Trophoblast cell (in vitro differentiated cells and primary cell): ENCODE measurements around the gene CACNB2.

Experiments used
- DNase-seq, 2 donors: peaks; one replicate each; pipeline ENCODE4 v3.0.0-alpha.2; 2016
- H2AFZ ChIP-seq: 2 replicates; pipeline ENCODE4 v1.6.1; 2013; ENCODE audit warnings: low read length, moderate library complexity, mild to moderate bottlenecking; ENCODE audit not compliant: insufficient read depth, poor library complexity
- H2AK5ac ChIP-seq: 2 replicates; pipeline ENCODE4 v1.6.1; 2013; ENCODE audit warnings: mild to moderate bottlenecking, low read length
- H2BK120ac ChIP-seq: 2 replicates; pipeline ENCODE4 v1.6.1; 2013; ENCODE audit warnings: low read length, mild to moderate bottlenecking, moderate library complexity; ENCODE audit not compliant: insufficient read depth, poor library complexity
- H2BK12ac ChIP-seq: 2 replicates; pipeline ENCODE4 v1.6.1; 2013; ENCODE audit warnings: mild to moderate bottlenecking, low read length, moderate library complexity
- H2BK5ac ChIP-seq: 2 replicates; pipeline ENCODE4 v1.6.1; 2013; ENCODE audit warnings: low read length, low read depth, moderate library complexity, mild to moderate bottlenecking; ENCODE audit not compliant: poor library complexity
- H3K14ac ChIP-seq: 2 replicates; pipeline ENCODE4 v1.6.1; 2013; ENCODE audit warnings: mild to moderate bottlenecking, low read length
- H3K18ac ChIP-seq: 2 replicates; pipeline ENCODE4 v1.6.1; 2013; ENCODE audit warnings: mild to moderate bottlenecking, low read length
- H3K23ac ChIP-seq: 2 replicates; pipeline ENCODE4 v1.6.1; 2013; ENCODE audit warnings: low read length
- H3K27ac ChIP-seq: 2 replicates; pipeline ENCODE4 v1.5.1; 2013; ENCODE audit warnings: low read depth, mild to moderate bottlenecking, inconsistent platforms, low read length, moderate library complexity
- H3K27me3 ChIP-seq: 2 replicates; pipeline ENCODE4 v1.6.1; 2013; ENCODE audit warnings: inconsistent platforms, mild to moderate bottlenecking, low read length, moderate library complexity; ENCODE audit not compliant: insufficient read depth
- H3K36me3 ChIP-seq, 2 experiments: 1 replicate in 1 of 2; 2 replicates in 1 of 2; pipeline ENCODE4 v1.6.1; 2013; ENCODE audit warnings: low read length in 2 of 2, mild to moderate bottlenecking in 2 of 2, moderate library complexity in 1 of 2; ENCODE audit not compliant: insufficient read depth in 2 of 2, control insufficient read depth in 1 of 2
- H3K4ac ChIP-seq: 2 replicates; pipeline ENCODE4 v1.6.1; 2013; ENCODE audit warnings: low read depth, mild to moderate bottlenecking, low read length, moderate library complexity
- H3K4me1 ChIP-seq, 2 experiments: 1 replicate in 1 of 2; 2 replicates in 1 of 2; pipeline ENCODE4 v1.6.1; 2013; ENCODE audit warnings: low read length in 2 of 2, mild to moderate bottlenecking in 2 of 2, moderate library complexity in 1 of 2; ENCODE audit not compliant: insufficient read depth in 2 of 2, control insufficient read depth in 1 of 2
- H3K4me2 ChIP-seq: 2 replicates; pipeline ENCODE4 v1.6.1; 2013; ENCODE audit warnings: inconsistent platforms, mild to moderate bottlenecking, low read length, moderate library complexity
- H3K4me3 ChIP-seq: 2 replicates; pipeline ENCODE4 v1.5.1; 2013; ENCODE audit warnings: mild to moderate bottlenecking, low read depth, low read length, inconsistent platforms
- H3K79me1 ChIP-seq: one replicate; pipeline ENCODE4 v1.6.1; 2013; ENCODE audit warnings: low read length
- H3K79me2 ChIP-seq: 2 replicates; pipeline ENCODE4 v1.6.1; 2013; ENCODE audit warnings: low read length, mild to moderate bottlenecking; ENCODE audit not compliant: control insufficient read depth, insufficient read depth, poor library complexity
- H3K9ac ChIP-seq: 2 replicates; pipeline ENCODE4 v1.6.1; 2013; ENCODE audit warnings: mild to moderate bottlenecking, low read length
- H3K9me3 ChIP-seq: 2 replicates; pipeline ENCODE4 v1.6.1; 2013; ENCODE audit warnings: low read depth, mild to moderate bottlenecking, control low read depth, inconsistent platforms, low read length; ENCODE audit not compliant: insufficient read depth
- H4K12ac ChIP-seq: 2 replicates; pipeline ENCODE4 v1.6.1; 2013; ENCODE audit warnings: low read depth, mild to moderate bottlenecking, low read length, moderate library complexity
- H4K8ac ChIP-seq: 2 replicates; pipeline ENCODE4 v1.6.1; 2013; ENCODE audit warnings: low read depth, mild to moderate bottlenecking, low read length, moderate library complexity
- H4K91ac ChIP-seq: one replicate; pipeline ENCODE4 v1.6.1; 2013; ENCODE audit warnings: low read depth, mild to moderate bottlenecking, low read length, moderate library complexity
- WGBS: extraction: QIAGEN DNeasy Blood & Tissue Kit; methylation state at CpG from one replicate; pipeline ENCODE4 v1.1.7; 2013; ENCODE audit warnings: missing lambda C conversion rate; ENCODE audit not compliant: insufficient read length, insufficient coverage; ENCODE audit errors: extremely low coverage; 5-methylcytosine and 5-hydroxymethylcytosine counted together

The CACNB2 gene

GRCh38 chr10:18571780-18572179 is 431.6 kb downstream of the CACNB2 start:
- H2AFZ ChIP-seq, result no peak overlapping the region
- no peaks in the 10 kb centered on the region for H3K27me3 ChIP-seq
- H3K4me2 ChIP-seq, result no peak overlapping the region
- no peak overlapping the region for H2AK5ac ChIP-seq
- H3K79me2 ChIP-seq, result no peaks in the 10 kb centered on the region
- H3K9ac ChIP-seq, result no peak overlapping the region
- H3K14ac ChIP-seq, result no peak overlapping the region
- H3K18ac ChIP-seq, result no peak overlapping the region
- H3K36me3 ChIP-seq, result peaks cover 0 to 3% of the 10 kb centered on the region in 2 experiments
- H4K12ac ChIP-seq, result no peak overlapping the region
- DNase-seq, result no peak
- H3K27ac ChIP-seq, result no peak overlapping the region
- no peak overlapping the region for H4K91ac ChIP-seq
- peaks cover 1% of the 10 kb centered on the region for H3K9me3 ChIP-seq
- WGBS, result 100% methylated on average over 1 of the region's 1 CpG
- no peaks in the 10 kb centered on the region for H3K79me1 ChIP-seq
- no peak overlapping the region for H2BK12ac ChIP-seq
- no peak overlapping the region for H2BK5ac ChIP-seq
- H3K4me3 ChIP-seq, result no peak overlapping the region
- no peak overlapping the region for H3K23ac ChIP-seq
- H4K8ac ChIP-seq, result no peak overlapping the region
- H2BK120ac ChIP-seq, result no peak overlapping the region
- H3K4me1 ChIP-seq, result no peaks in the 10 kb centered on the region
- no peak overlapping the region for H3K4ac ChIP-seq

- no peak overlapping the region for H4K8ac ChIP-seq
- H2BK12ac ChIP-seq, result no peak overlapping the region
- no peak overlapping the region for H3K27ac ChIP-seq
- no peak overlapping the region for H4K91ac ChIP-seq
- no peak overlapping the region for H4K12ac ChIP-seq
- 100% methylated on average over 7 of the region's 8 CpGs for WGBS
- no peak overlapping the region for H3K18ac ChIP-seq
- H3K79me1 ChIP-seq, result no peaks in the 10 kb centered on the region
- H3K9me3 ChIP-seq, result peaks cover 4% of the 10 kb centered on the region
- H2BK120ac ChIP-seq, result no peak overlapping the region
- H3K79me2 ChIP-seq, result no peaks in the 10 kb centered on the region
- no peak overlapping the region for H3K4ac ChIP-seq
- no peak overlapping the region for H3K4me3 ChIP-seq
- H3K9ac ChIP-seq, result no peak overlapping the region
- no peak overlapping the region for H3K4me2 ChIP-seq
- DNase-seq, result no peak
- H2BK5ac ChIP-seq, result no peak overlapping the region
- no peaks in the 10 kb centered on the region for H3K27me3 ChIP-seq
- H3K4me1 ChIP-seq, result no peaks in the 10 kb centered on the region
- no peak overlapping the region for H2AK5ac ChIP-seq
- H2AFZ ChIP-seq, result no peak overlapping the region
- peaks cover 0 to 7% of the 10 kb centered on the region in 2 experiments for H3K36me3 ChIP-seq
- no peak overlapping the region for H3K14ac ChIP-seq
- no peak overlapping the region for H3K23ac ChIP-seq
Observed at GRCh38 chr10:18572959-18573561, 432.8 kb downstream of the CACNB2 start.

DNA sequence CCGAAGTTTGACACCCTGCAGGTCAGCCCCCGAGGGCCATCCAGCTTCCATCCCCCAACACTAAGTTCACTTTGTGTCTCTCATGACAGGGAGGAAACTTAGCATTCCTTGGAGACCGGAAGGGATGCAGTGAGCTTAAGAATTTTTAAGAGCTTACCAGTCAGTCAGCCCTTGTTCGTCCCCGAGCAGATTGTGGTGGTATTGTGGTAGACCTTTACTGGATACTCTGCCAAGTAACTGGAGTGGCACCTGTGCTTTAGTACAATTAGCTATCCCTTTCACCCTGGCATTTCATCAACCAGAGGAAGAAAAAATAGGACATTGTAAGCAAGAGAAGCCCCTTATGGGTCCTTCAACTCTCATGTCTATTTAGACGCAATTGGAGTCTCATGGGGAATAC is 436.4 kb downstream of the CACNB2 start:
- no peak overlapping the region for H3K4me2 ChIP-seq
- no peak overlapping the region for H4K91ac ChIP-seq
- no peak overlapping the region for H2AFZ ChIP-seq
- no peak overlapping the region for H3K18ac ChIP-seq
- no peak overlapping the region for H4K12ac ChIP-seq
- DNase-seq, result no peak
- no peak overlapping the region for H2BK5ac ChIP-seq
- no peak overlapping the region for H2AK5ac ChIP-seq
- no peak overlapping the region for H3K9ac ChIP-seq
- peaks cover 0 to 7% of the 10 kb centered on the region in 2 experiments for H3K36me3 ChIP-seq
- peaks cover 4% of the 10 kb centered on the region for H3K9me3 ChIP-seq
- H3K27me3 ChIP-seq, result no peaks in the 10 kb centered on the region
- no peak overlapping the region for H3K14ac ChIP-seq
- H3K23ac ChIP-seq, result no peak overlapping the region
- H3K4ac ChIP-seq, result no peak overlapping the region
- H3K27ac ChIP-seq, result no peak overlapping the region
- H3K4me3 ChIP-seq, result no peak overlapping the region
- no peak overlapping the region for H2BK12ac ChIP-seq
- no peaks in the 10 kb centered on the region for H3K79me1 ChIP-seq
- H4K8ac ChIP-seq, result no peak overlapping the region
- peaks cover 7 to 9% of the 10 kb centered on the region in 2 experiments for H3K4me1 ChIP-seq
- no CpG with 5 or more reads among the region's 6 CpGs for whole genome bisulfite sequencing
- H3K79me2 ChIP-seq, result no peaks in the 10 kb centered on the region
- H2BK120ac ChIP-seq, result no peak overlapping the region

- Histone ChIP-seq H3K27ac (no peak overlapping the region), H3K79me1 (peaks cover 9% of the 10 kb centered on the region)
Observed at GRCh38 chr10:18577823-18578685, 437.8 kb downstream of the CACNB2 start.

More at GRCh38 chr10:18577823-18578685, 437.8 kb downstream of the CACNB2 start:
- Histone ChIP-seq H2BK5ac (no peak overlapping the region), H3K23ac (no peak overlapping the region), H3K4me1 (peaks cover 18 to 21% of the 10 kb centered on the region in 2 experiments), H3K36me3 (peaks cover 0 to 7% of the 10 kb centered on the region in 2 experiments), H4K12ac (no peak overlapping the region), H3K27me3 (no peaks in the 10 kb centered on the region), H3K9ac (no peak overlapping the region), H4K8ac (no peak overlapping the region), H3K14ac (no peak overlapping the region), H4K91ac (no peak overlapping the region), H3K79me2 (peaks cover 2% of the 10 kb centered on the region), H3K9me3 (peaks cover 2% of the 10 kb centered on the region), H3K4me2 (no peak overlapping the region), H2AK5ac (no peak overlapping the region), H2AFZ (no peak overlapping the region), H2BK120ac (no peak overlapping the region), H2BK12ac (no peak overlapping the region), H3K4ac (no peak overlapping the region), H3K18ac (no peak overlapping the region), H3K4me3 (no peak overlapping the region)
- no CpG with 5 or more reads among the region's 15 CpGs for WGBS
- no peak for DNase-seq
